CD4-positive, alpha-beta T cell (primary cell): ENCODE measurements around the gene RNF157. TPM values are rescaled to one million over a fixed set of nuclear protein-coding genes. Genes with fewer than 3 reads are reported as not detected.

Experiments
- ATAC-seq: fragments of 200-7000 bp; cut with Tn5 transposase; one replicate; pipeline ENCODE4 v1.10.0; 2022; ENCODE audit warnings: mild to moderate bottlenecking; ENCODE audit not compliant: poor library complexity
- CTCF ChIA-PET: fragments of 350-600 bp; sonication (Branson Sonifier 250); formaldehyde crosslinking; loops from one replicate; lab custom pipeline; 2021; ENCODE audit warnings: antibody characterized with exemption, inconsistent platforms; lab: Charles Lee
- POLR2A ChIA-PET: fragments of 350-600 bp; sonication (Branson Sonifier 250); formaldehyde crosslinking; loops from one replicate; lab custom pipeline; 2021; ENCODE audit warnings: antibody characterized with exemption, inconsistent platforms; lab: Charles Lee
- DNase-seq, 14 experiments: peaks; one replicate each; pipeline ENCODE4 v3.0.0-alpha.2; 2013 to 2020; ENCODE audit warnings: mixed read lengths in 2 of 14
- H3K27ac ChIP-seq, 2 donors: one replicate each; pipeline versions ENCODE4 v1.5.1 to v1.7.0; 2013; ENCODE audit warnings: low read length in 2 of 2, low read depth in 1 of 2, mild to moderate bottlenecking in 1 of 2
- H3K27me3 ChIP-seq, 2 experiments: 1 replicate in 1 of 2; 2 replicates in 1 of 2; pipeline versions ENCODE4 v1.6.1 to v1.7.0; 2013; ENCODE audit warnings: low read length in 2 of 2, control low read depth in 1 of 2, mild to moderate bottlenecking in 1 of 2, moderate library complexity in 1 of 2; ENCODE audit not compliant: insufficient read depth in 2 of 2, control insufficient read depth in 1 of 2
- H3K36me3 ChIP-seq: one replicate; pipeline ENCODE4 v1.6.1; 2013; ENCODE audit warnings: low read length, control low read depth; ENCODE audit not compliant: insufficient read depth
- H3K4me1 ChIP-seq: one replicate; pipeline ENCODE4 v1.6.1; 2013; ENCODE audit warnings: low read length, control low read depth; ENCODE audit not compliant: insufficient read depth
- H3K4me3 ChIP-seq: one replicate; pipeline ENCODE4 v1.5.1; 2013; ENCODE audit warnings: mild to moderate bottlenecking, low read length, moderate library complexity
- H3K9me3 ChIP-seq, 2 experiments: 1 replicate in 1 of 2; 2 replicates in 1 of 2; pipeline versions ENCODE4 v1.6.1 to v1.7.0; 2013; ENCODE audit warnings: low read length in 2 of 2, mild to moderate bottlenecking in 2 of 2, control low read depth in 1 of 2, moderate library complexity in 1 of 2; ENCODE audit not compliant: control insufficient read depth in 1 of 2, insufficient read depth in 1 of 2
- H3K27ac Mint-ChIP-seq: one replicate; pipeline ENCODE4 v1.8.0; 2020; ENCODE audit warnings: mixed read lengths
- H3K27me3 Mint-ChIP-seq: one replicate; pipeline ENCODE4 v1.8.0; 2021; ENCODE audit warnings: mixed read lengths
- H3K36me3 Mint-ChIP-seq: one replicate; pipeline ENCODE4 v1.8.0; 2021; ENCODE audit warnings: low read depth, mixed read lengths
- H3K4me1 Mint-ChIP-seq: one replicate; pipeline ENCODE4 v1.8.0; 2021; ENCODE audit warnings: low read depth, mixed read lengths
- H3K4me3 Mint-ChIP-seq: one replicate; pipeline ENCODE4 v1.8.0; 2020; ENCODE audit warnings: mild to moderate bottlenecking, mixed read lengths
- H3K9me3 Mint-ChIP-seq: one replicate; pipeline ENCODE4 v1.8.0; 2020; ENCODE audit warnings: mixed read lengths
- intact Hi-C, 2 experiments: fragments of 100-400 bp; cut with DNase I in 1 of 2; cut with micrococcal nuclease in 1 of 2; formaldehyde crosslinking; loops; one replicate each; pipeline versions ENCODE4 v1.15.1 to v1.9.0; 2023 to 2025; cut with DNase I, micrococcal nuclease
- total RNA-seq, 174 experiments: library from RNA in 2 of 174; stranded (reverse) in 2 of 174; gene quantifications; one replicate each; pipeline ENCODE4 v1.2.3 and lab custom pipeline; 2021 to 2026
- TF ChIP-seq, protein P1 (sequence below): fragments of 200-600 bp; IDR thresholded peaks from one replicate; pipeline ENCODE4 v1.8.0; 2022; ENCODE audit warnings: antibody characterized with exemption, mild to moderate bottlenecking

Gene RNF157
- total RNA-seq, 2 experiments from 2014 or later = 18.5 to 21.1 TPM

DNA sequence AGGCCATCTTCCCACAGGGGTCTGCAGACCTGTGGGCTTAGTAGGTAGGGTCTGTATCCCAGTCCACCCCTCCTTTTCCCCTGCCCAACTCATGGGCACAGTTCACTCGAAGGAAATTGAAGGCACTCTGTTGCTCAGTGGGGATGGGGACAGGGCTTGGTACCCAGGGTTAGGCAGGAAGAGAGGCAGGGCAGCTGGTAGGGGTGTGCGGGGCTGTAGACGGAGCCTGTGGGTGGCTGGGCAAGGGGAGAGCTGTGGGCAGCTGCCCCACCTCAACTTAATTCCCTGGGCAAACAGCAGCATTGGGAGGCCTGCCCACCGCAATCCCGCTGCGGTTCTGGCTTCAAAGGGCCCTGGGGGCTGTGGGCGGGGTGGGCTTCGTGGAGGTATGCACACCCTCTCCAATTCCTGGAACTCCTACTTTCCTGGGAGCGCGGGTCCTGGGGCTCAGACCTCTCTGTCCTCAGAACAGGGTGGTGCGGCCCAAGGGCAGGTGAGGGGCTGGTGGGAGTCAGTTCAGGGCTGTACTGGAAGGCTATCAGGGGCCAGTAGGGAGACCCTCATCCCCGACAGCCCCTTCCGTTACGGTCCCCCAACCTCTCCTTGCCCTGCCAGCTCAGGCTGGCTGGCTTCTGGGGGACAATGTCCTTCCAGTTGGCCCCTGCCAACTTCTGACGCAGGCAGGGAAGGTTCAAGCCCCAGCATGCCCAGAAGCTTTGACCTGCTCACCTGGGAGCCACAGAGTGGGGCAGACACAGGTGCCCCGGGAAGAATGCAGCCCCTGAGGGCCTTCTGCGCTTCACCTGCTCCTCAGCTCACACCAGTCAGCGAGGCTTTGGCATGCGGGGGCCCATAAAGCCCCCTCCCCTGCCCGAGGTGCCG is 108.4 kb downstream of the RNF157 start:
- no peaks in the 10 kb centered on the region for H3K36me3 Mint-ChIP-seq
- no peaks in the 10 kb centered on the region for H3K9me3 ChIP-seq
- TF ChIP-seq, protein P1, sequence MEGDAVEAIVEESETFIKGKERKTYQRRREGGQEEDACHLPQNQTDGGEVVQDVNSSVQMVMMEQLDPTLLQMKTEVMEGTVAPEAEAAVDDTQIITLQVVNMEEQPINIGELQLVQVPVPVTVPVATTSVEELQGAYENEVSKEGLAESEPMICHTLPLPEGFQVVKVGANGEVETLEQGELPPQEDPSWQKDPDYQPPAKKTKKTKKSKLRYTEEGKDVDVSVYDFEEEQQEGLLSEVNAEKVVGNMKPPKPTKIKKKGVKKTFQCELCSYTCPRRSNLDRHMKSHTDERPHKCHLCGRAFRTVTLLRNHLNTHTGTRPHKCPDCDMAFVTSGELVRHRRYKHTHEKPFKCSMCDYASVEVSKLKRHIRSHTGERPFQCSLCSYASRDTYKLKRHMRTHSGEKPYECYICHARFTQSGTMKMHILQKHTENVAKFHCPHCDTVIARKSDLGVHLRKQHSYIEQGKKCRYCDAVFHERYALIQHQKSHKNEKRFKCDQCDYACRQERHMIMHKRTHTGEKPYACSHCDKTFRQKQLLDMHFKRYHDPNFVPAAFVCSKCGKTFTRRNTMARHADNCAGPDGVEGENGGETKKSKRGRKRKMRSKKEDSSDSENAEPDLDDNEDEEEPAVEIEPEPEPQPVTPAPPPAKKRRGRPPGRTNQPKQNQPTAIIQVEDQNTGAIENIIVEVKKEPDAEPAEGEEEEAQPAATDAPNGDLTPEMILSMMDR = no peak
- peaks cover 23% of the 10 kb centered on the region for H3K4me1 ChIP-seq
- no peaks in the 10 kb centered on the region for H3K27me3 ChIP-seq
- no peaks in the 10 kb centered on the region for H3K27me3 Mint-ChIP-seq
- no peaks in the 10 kb centered on the region for H3K36me3 ChIP-seq
- H3K9me3 Mint-ChIP-seq = no peaks in the 10 kb centered on the region
- CTCF ChIA-PET = no interaction called here
- peak in 1 of 14 experiments; percentile 8 for DNase-seq
- POLR2A ChIA-PET = interaction anchor here (0.7 to 2.0 kb wide), 3 partner anchors 14 to 133 kb away, joined by 3 to 6 read pairs (median 6); no protein-coding TSS in a partner anchor
- peaks cover 18% of the 10 kb centered on the region for H3K4me1 Mint-ChIP-seq
- no peak overlapping the region for H3K27ac ChIP-seq
- no peak for ATAC-seq
- H3K4me3 Mint-ChIP-seq = no peak overlapping the region
- no peak overlapping the region for H3K4me3 ChIP-seq
- no peak overlapping the region for H3K27ac Mint-ChIP-seq
- intact Hi-C loops = no loop called here

DNA sequence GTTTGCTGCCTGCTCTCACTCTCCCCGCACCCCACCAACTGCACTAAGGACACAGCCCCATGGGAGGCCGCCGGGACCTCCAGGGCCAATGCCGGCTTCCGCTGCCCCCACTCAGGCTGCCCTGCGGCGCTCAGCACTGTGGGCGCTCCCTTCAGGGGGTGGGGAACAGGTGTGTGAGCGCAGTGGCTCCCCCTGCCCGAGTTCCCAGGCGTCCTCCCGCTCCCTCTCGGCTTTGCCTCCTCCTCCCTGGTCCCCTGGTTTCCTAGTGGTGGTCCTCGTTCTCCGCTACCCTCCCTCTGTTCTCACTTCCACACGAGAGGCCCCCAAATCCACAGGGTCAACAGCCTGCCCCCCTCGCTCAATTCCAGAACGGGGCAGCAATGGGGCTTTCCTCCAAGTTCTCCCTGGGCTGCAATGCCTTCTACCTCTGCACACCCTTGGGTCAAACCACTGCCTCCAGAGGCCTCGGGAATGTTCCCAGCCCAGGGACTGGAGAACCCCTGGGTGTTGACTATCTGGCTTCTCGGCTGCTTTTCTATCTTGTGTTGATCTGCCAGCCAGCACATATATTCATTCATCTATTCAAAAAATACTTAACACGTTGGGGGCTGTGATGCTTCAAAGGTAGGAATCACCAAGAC is 109.1 kb downstream of the RNF157 start:
- intact Hi-C loops = no loop called here
- no peak overlapping the region for H3K4me3 ChIP-seq
- DNase-seq = no peak
- no peak overlapping the region for H3K27ac Mint-ChIP-seq
- H3K36me3 Mint-ChIP-seq = no peaks in the 10 kb centered on the region
- H3K9me3 ChIP-seq = no peaks in the 10 kb centered on the region
- TF ChIP-seq, protein P1 = no peak
- CTCF ChIA-PET = interaction anchor here (0.8 kb wide), 1 partner anchor 10 kb away, joined by 3 read pairs; the partner anchor contains the start of gene FOXJ1
- no peak overlapping the region for H3K27ac ChIP-seq
- no peaks in the 10 kb centered on the region for H3K27me3 ChIP-seq
- no peak for ATAC-seq
- H3K4me3 Mint-ChIP-seq = no peak overlapping the region
- H3K9me3 Mint-ChIP-seq = no peaks in the 10 kb centered on the region
- peaks cover 28% of the 10 kb centered on the region for H3K4me1 ChIP-seq
- no peaks in the 10 kb centered on the region for H3K36me3 ChIP-seq
- H3K4me1 Mint-ChIP-seq = peaks cover 26% of the 10 kb centered on the region
- POLR2A ChIA-PET = no interaction called here
- no peaks in the 10 kb centered on the region for H3K27me3 Mint-ChIP-seq

DNA sequence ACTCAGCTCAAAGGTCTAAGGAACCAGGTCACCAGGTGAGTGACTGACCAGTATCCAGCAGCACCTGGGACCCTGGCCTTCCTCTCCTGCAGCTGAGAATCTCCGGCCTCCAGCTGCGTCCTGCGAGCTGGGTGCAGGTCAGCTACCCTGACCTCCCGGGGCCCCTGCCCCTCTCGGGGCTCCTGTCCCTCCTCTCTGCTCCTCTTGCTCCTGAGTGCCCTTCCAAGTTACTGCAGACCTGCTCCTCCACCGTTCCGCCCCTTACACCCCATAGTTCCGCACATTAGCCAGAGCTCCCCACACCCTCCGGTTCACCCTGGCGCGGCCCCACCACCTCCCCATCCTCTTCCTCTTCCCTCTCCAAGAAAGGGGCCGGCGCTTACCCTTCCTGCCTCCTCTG is 109.8 kb downstream of the RNF157 start:
- peaks cover 29% of the 10 kb centered on the region for H3K4me1 Mint-ChIP-seq
- intact Hi-C loops = no loop called here
- TF ChIP-seq, protein P1 = no peak
- H3K36me3 ChIP-seq = no peaks in the 10 kb centered on the region
- ATAC-seq = no peak
- H3K36me3 Mint-ChIP-seq = no peaks in the 10 kb centered on the region
- ChIA-PET CTCF (interaction anchor here (0.8 kb wide), 1 partner anchor 11 kb away, joined by 3 read pairs; the partner anchor contains the start of gene FOXJ1), POLR2A (interaction anchor here (1.3 kb wide), 1 partner anchor 134 kb away, joined by 3 read pairs; no protein-coding TSS in a partner anchor)
- peaks cover 23% of the 10 kb centered on the region for H3K4me1 ChIP-seq
- DNase-seq = no peak
- no peaks in the 10 kb centered on the region for H3K9me3 Mint-ChIP-seq
- no peak overlapping the region for H3K27ac ChIP-seq
- no peak overlapping the region for H3K4me3 ChIP-seq
- no peak overlapping the region for H3K4me3 Mint-ChIP-seq
- no peaks in the 10 kb centered on the region for H3K27me3 Mint-ChIP-seq
- no peaks in the 10 kb centered on the region for H3K27me3 ChIP-seq
- H3K9me3 ChIP-seq = no peaks in the 10 kb centered on the region
- no peak overlapping the region for H3K27ac Mint-ChIP-seq
